GM23338 (cell line): Measurements from ENCODE around the gene SLC9A8. TPM values are rescaled to one million over a fixed set of nuclear protein-coding genes. Genes with fewer than 3 reads are reported as not detected.

Experiments used
- ATAC-seq: fragments of 200-7000 bp; cut with Tn5 transposase; 3 replicates; pipeline ENCODE4 v1.9.1; 2020
- DNase-seq: peaks from one replicate; pipeline ENCODE4 v3.0.0-alpha.2; 2015; ENCODE audit warnings: low spot score
- H2AFZ ChIP-seq: fragments of 200-600 bp; sonication (generic); 2 replicates; pipeline ENCODE4 v1.8.0; 2016; ENCODE audit warnings: antibody characterized with exemption, mild to moderate bottlenecking, moderate library complexity
- H3F3A ChIP-seq: fragments of 200-600 bp; sonication (generic); replicated peaks from 2 replicates; pipeline ENCODE4 v1.8.0; 2017; ENCODE audit warnings: antibody characterized with exemption, mixed run types, low read depth
- H3K27ac ChIP-seq: fragments of 200-600 bp; sonication (generic); 2 replicates; pipeline ENCODE4 v1.6.1; 2016; ENCODE audit warnings: low read depth
- H3K27me3 ChIP-seq: fragments of 200-600 bp; sonication (generic); 2 replicates; pipeline ENCODE4 v1.8.0; 2016; ENCODE audit warnings: mild to moderate bottlenecking, mixed run types, moderate library complexity; ENCODE audit not compliant: insufficient read depth
- H3K36me3 ChIP-seq: fragments of 200-600 bp; sonication (generic); 2 replicates; pipeline ENCODE4 v1.8.0; 2016; ENCODE audit warnings: mild to moderate bottlenecking; ENCODE audit not compliant: insufficient read depth
- H3K4me1 ChIP-seq: fragments of 200-600 bp; sonication (generic); 2 replicates; pipeline ENCODE4 v1.8.0; 2016; ENCODE audit warnings: mild to moderate bottlenecking, moderate library complexity; ENCODE audit not compliant: insufficient read depth
- H3K4me2 ChIP-seq: fragments of 200-600 bp; sonication (generic); 2 replicates; pipeline ENCODE4 v1.7.1; 2017; ENCODE audit warnings: mixed run types
- H3K4me3 ChIP-seq: fragments of 200-600 bp; sonication (generic); 2 replicates; pipeline ENCODE4 v1.6.1; 2016; ENCODE audit warnings: mixed run types
- H3K79me2 ChIP-seq: fragments of 200-600 bp; sonication (generic); replicated peaks from 2 replicates; pipeline ENCODE4 v1.8.0; 2017; ENCODE audit warnings: mild to moderate bottlenecking; ENCODE audit not compliant: insufficient read depth
- H3K9me2 ChIP-seq: fragments of 200-600 bp; sonication (generic); 2 replicates; pipeline ENCODE4 v1.8.0; 2017; ENCODE audit not compliant: insufficient read depth
- H4K20me1 ChIP-seq: fragments of 200-600 bp; sonication (generic); replicated peaks from 2 replicates; pipeline ENCODE4 v1.8.0; 2017; ENCODE audit warnings: mild to moderate bottlenecking; ENCODE audit not compliant: insufficient read depth
- H3K27ac Mint-ChIP-seq: 2 replicates; pipeline ENCODE4 v1.8.0; 2020; ENCODE audit warnings: inconsistent platforms, mild to moderate bottlenecking, moderate library complexity, mixed read lengths
- H3K27me3 Mint-ChIP-seq: 3 replicates; pipeline ENCODE4 v1.8.0; 2022; ENCODE audit warnings: low read depth, mild to moderate bottlenecking, moderate library complexity, mixed read lengths, inconsistent platforms; ENCODE audit not compliant: insufficient read depth, poor library complexity
- H3K36me3 Mint-ChIP-seq: 3 replicates; pipeline ENCODE4 v1.8.0; 2021; ENCODE audit warnings: low read depth, mild to moderate bottlenecking, inconsistent platforms, moderate library complexity, mixed read lengths
- H3K4me1 Mint-ChIP-seq: 3 replicates; pipeline ENCODE4 v1.8.0; 2020; ENCODE audit warnings: mild to moderate bottlenecking, inconsistent platforms, mixed read lengths
- H3K4me3 Mint-ChIP-seq: 3 replicates; pipeline ENCODE4 v1.8.0; 2021; ENCODE audit warnings: moderate library complexity, mild to moderate bottlenecking, inconsistent platforms, mixed read lengths
- H3K9me3 Mint-ChIP-seq: 3 replicates; pipeline ENCODE4 v1.8.0; 2020; ENCODE audit warnings: moderate library complexity, mild to moderate bottlenecking, inconsistent platforms, mixed read lengths
- CTCF ChIP-seq, 2 experiments: fragments of 200-600 bp in 1 of 2; sonication (generic) in 1 of 2; conservative IDR thresholded peaks; 2 replicates each; pipeline versions ENCODE4 v1.5.1 to v1.6.1; 2016 to 2017; ENCODE audit warnings: antibody characterized with exemption in 2 of 2, low read depth in 2 of 2, mild to moderate bottlenecking in 2 of 2, moderate library complexity in 1 of 2
- ETS1 ChIP-seq: IDR thresholded peaks from 2 replicates; pipeline ENCODE4 v1.6.1; 2016; ENCODE audit warnings: antibody characterized with exemption
- EZH2 ChIP-seq: fragments of 200-600 bp; sonication (generic); IDR thresholded peaks from one replicate; pipeline ENCODE4 v1.8.0; 2017; ENCODE audit warnings: antibody characterized with exemption, mild to moderate bottlenecking, low read depth; ENCODE audit not compliant: unreplicated experiment
- EZH2phosphoT487 ChIP-seq: fragments of 200-600 bp; sonication (generic); IDR thresholded peaks from one replicate; pipeline ENCODE4 v1.8.1; 2018; ENCODE audit warnings: antibody characterized with exemption; ENCODE audit not compliant: unreplicated experiment
- POLR2AphosphoS5 ChIP-seq: IDR thresholded peaks from 2 replicates; pipeline ENCODE4 v1.6.1; 2016; ENCODE audit warnings: antibody characterized with exemption, low read depth
- REST ChIP-seq: IDR thresholded peaks from one replicate; pipeline ENCODE4 v1.6.1; 2018; ENCODE audit warnings: antibody characterized with exemption; ENCODE audit not compliant: unreplicated experiment
- STAT1 ChIP-seq: IDR thresholded peaks from one replicate; pipeline ENCODE4 v1.6.1; 2016; ENCODE audit warnings: antibody characterized with exemption; ENCODE audit not compliant: unreplicated experiment
- ZNF114 ChIP-seq: fragments of 250-450 bp; sonication (Bioruptor Pico); IDR thresholded peaks from 2 replicates; pipeline ENCODE4 v1.5.0; 2020; ENCODE audit warnings: mild to moderate bottlenecking, moderate library complexity
- ZNF331 ChIP-seq: fragments of 250-450 bp; sonication (Bioruptor Pico); IDR thresholded peaks from 2 replicates; pipeline ENCODE4 v1.5.0; 2020; ENCODE audit warnings: low read depth, mild to moderate bottlenecking, moderate library complexity
- ZNF462 ChIP-seq: fragments of 250-450 bp; sonication (Bioruptor Pico); IDR thresholded peaks from 2 replicates; pipeline ENCODE4 v1.5.0; 2020; ENCODE audit warnings: mild to moderate bottlenecking, moderate library complexity
- polyA plus RNA-seq: library from polyadenylated mRNA; unstranded; fragments of >200 nt; fragmentation: Nextera tagmentation; extraction: Ambion mirVana; gene quantifications from 2 replicates; pipeline ENCODE4 v1.2.1, GENCODE V29; 2016
- total RNA-seq: library from RNA; depleted of rRNA; stranded (reverse); fragments of >200 nt; shearing (Covaris generic); gene quantifications from 2 replicates; pipeline ENCODE4 v1.2.3, GENCODE V29; 2014

The SLC9A8 gene
- total and polyA plus RNA-seq, 2 experiments from 2014 or later: 2.6 to 6.4 TPM

GRCh38 chr20:49835031-49835430 is 22.4 kb downstream of the SLC9A8 start:
- no peak overlapping the region for H3K4me3 Mint-ChIP-seq
- ATAC-seq: no peak
- no peak overlapping the region for H2AFZ ChIP-seq
- H3K36me3 ChIP-seq: no peaks in the 10 kb centered on the region
- DNase-seq: no peak
- H3K27me3 Mint-ChIP-seq: peaks cover 2% of the 10 kb centered on the region
- H3K27me3 ChIP-seq: no peaks in the 10 kb centered on the region
- H3K27ac Mint-ChIP-seq: 0 out of 2 replicates have a peak overlapping the region, but pooled peaks have one; percentile 64
- 0 out of 2 replicates have a peak, but pooled peaks cover 4% of the 10 kb centered on the region for H3F3A ChIP-seq
- peak overlapping the region; percentile 24; the same call in 1 of the 2 replicates for H3K27ac ChIP-seq
- no peaks in the 10 kb centered on the region for H4K20me1 ChIP-seq
- no peaks in the 10 kb centered on the region for H3K9me3 Mint-ChIP-seq
- H3K9me2 ChIP-seq: no peaks in the 10 kb centered on the region
- H3K4me1 Mint-ChIP-seq: peaks cover 16% of the 10 kb centered on the region
- H3K4me3 ChIP-seq: no peak overlapping the region
- H3K79me2 ChIP-seq: no peaks in the 10 kb centered on the region
- no peak overlapping the region for H3K4me2 ChIP-seq
- peaks cover 6% of the 10 kb centered on the region; the same call in 2 of the 3 replicates for H3K36me3 Mint-ChIP-seq
- TF ChIP-seq CTCF (conservative IDR thresholded peaks at IDR 0.05; ENCODE audit: low read depth in 2 of 2) (no peak), ZNF114 (CRISPR knock-in tag) (no peak), ETS1 (no peak), EZH2 (no peak), ZNF331 (CRISPR knock-in tag) (no peak), EZH2phosphoT487 (no peak)
- peaks cover 7% of the 10 kb centered on the region for H3K4me1 ChIP-seq

- Histone ChIP-seq H3K4me1 (no peaks in the 10 kb centered on the region), H3K4me2 (no peak overlapping the region), H4K20me1 (no peaks in the 10 kb centered on the region), H3K79me2 (no peaks in the 10 kb centered on the region), H3K4me3 (no peak overlapping the region), H2AFZ (no peak overlapping the region), H3F3A (no peaks in the 10 kb centered on the region), H3K36me3 (no peaks in the 10 kb centered on the region), H3K27me3 (no peaks in the 10 kb centered on the region), H3K27ac (no peak overlapping the region), H3K9me2 (no peaks in the 10 kb centered on the region)
- ATAC-seq (no peak), DNase-seq (no peak)
- no peak overlapping the region for H3K4me3 Mint-ChIP-seq
- no peaks in the 10 kb centered on the region; the same call in 2 of the 3 replicates for H3K9me3 Mint-ChIP-seq
- peaks cover 3% of the 10 kb centered on the region; the same call in 2 of the 3 replicates for H3K4me1 Mint-ChIP-seq
- no peak overlapping the region for H3K27ac Mint-ChIP-seq
- no peaks in the 10 kb centered on the region for H3K27me3 Mint-ChIP-seq
- peaks cover 16% of the 10 kb centered on the region for H3K36me3 Mint-ChIP-seq
- TF ChIP-seq STAT1: no peak
- TF ChIP-seq REST: no peak
- no peak for TF ChIP-seq ZNF462 (CRISPR knock-in tag)
- TF ChIP-seq EZH2phosphoT487: no peak
- TF ChIP-seq POLR2AphosphoS5: no peak
These were observed 25.9 kb downstream of the SLC9A8 start for GRCh38 chr20:49838546-49838945.
